ENCODE measurements around the gene MYH13. TPM values are rescaled to one million over a fixed set of nuclear protein-coding genes. Genes with fewer than 3 reads are reported as not detected.

Gene MYH13
- total RNA-seq, 2 experiments from 2014 or later = not detected

- Mint-ChIP-seq H3K27ac (no peak overlapping the region), H3K27me3 (no peaks in the 10 kb centered on the region), H3K4me3 (no peak overlapping the region), H3K36me3 (ENCODE audit: low read depth) (no peaks in the 10 kb centered on the region), H3K9me3 (no peaks in the 10 kb centered on the region), H3K4me1 (no peaks in the 10 kb centered on the region)
- CTCF ChIA-PET = interaction anchor here (1.3 to 2.2 kb wide), 2 partner anchors 13 to 285 kb away, joined by 3 to 5 read pairs; no protein-coding TSS in a partner anchor
- no peak for DNase-seq
- POLR2A ChIA-PET = no interaction called here
Observed at GRCh38 chr17:10332515-10332914, 40.3 kb downstream of the MYH13 start.

GRCh38 chr17:10328971-10329923 lies 43.6 kb downstream of the MYH13 start:
- no peak overlapping the region for H3K27ac Mint-ChIP-seq
- ChIA-PET POLR2A (no interaction called here), CTCF (interaction anchor here (0.7 to 3.2 kb wide), 4 partner anchors 15 to 288 kb away, joined by 3 to 22 read pairs (median 4); no protein-coding TSS in a partner anchor)
- no peaks in the 10 kb centered on the region for H3K36me3 Mint-ChIP-seq (ENCODE audit: low read depth)
- DNase-seq = no peak
- no peaks in the 10 kb centered on the region for H3K27me3 Mint-ChIP-seq
- H3K4me1 Mint-ChIP-seq = no peaks in the 10 kb centered on the region
- no peak overlapping the region for H3K4me3 Mint-ChIP-seq
- no peaks in the 10 kb centered on the region for H3K9me3 Mint-ChIP-seq

GRCh38 chr17:10328206-10328605 lies 44.6 kb downstream of the MYH13 start:
- ChIA-PET POLR2A (no interaction called here), CTCF (interaction anchor here (1.0 to 3.2 kb wide), 5 partner anchors 10 to 289 kb away, joined by 3 to 22 read pairs (median 4); no protein-coding TSS in a partner anchor)
- Mint-ChIP-seq H3K27ac (no peak overlapping the region), H3K4me1 (no peaks in the 10 kb centered on the region), H3K4me3 (no peak overlapping the region), H3K27me3 (no peaks in the 10 kb centered on the region), H3K9me3 (no peaks in the 10 kb centered on the region), H3K36me3 (ENCODE audit: low read depth) (no peaks in the 10 kb centered on the region)
- DNase-seq = no peak

GRCh38 chr17:10327640-10328039 lies 45.2 kb downstream of the MYH13 start:
- DNase-seq = peak; percentile 70
- ChIA-PET POLR2A (no interaction called here), CTCF (interaction anchor here (1.0 to 3.2 kb wide), 5 partner anchors 9 to 290 kb away, joined by 3 to 22 read pairs (median 5); no protein-coding TSS in a partner anchor)
- H3K27me3 Mint-ChIP-seq = no peaks in the 10 kb centered on the region
- H3K36me3 Mint-ChIP-seq (ENCODE audit: low read depth) = no peaks in the 10 kb centered on the region
- H3K4me3 Mint-ChIP-seq = no peak overlapping the region
- no peak overlapping the region for H3K27ac Mint-ChIP-seq
- H3K4me1 Mint-ChIP-seq = no peaks in the 10 kb centered on the region
- no peaks in the 10 kb centered on the region for H3K9me3 Mint-ChIP-seq

GRCh38 chr17:10325031-10325695 lies 47.6 kb downstream of the MYH13 start:
- ChIA-PET POLR2A (no interaction called here), CTCF (interaction anchor here (0.6 to 3.2 kb wide), 6 partner anchors 8 to 303 kb away, joined by 3 to 12 read pairs (median 6); no protein-coding TSS in a partner anchor)
- no peak overlapping the region for H3K4me3 Mint-ChIP-seq

GRCh38 chr17:10323812-10324610 lies 48.8 kb downstream of the MYH13 start:
- no peaks in the 10 kb centered on the region for H3K36me3 Mint-ChIP-seq (ENCODE audit: low read depth)
- H3K9me3 Mint-ChIP-seq = no peaks in the 10 kb centered on the region
- H3K27ac Mint-ChIP-seq = no peak overlapping the region
- no peaks in the 10 kb centered on the region for H3K27me3 Mint-ChIP-seq
- DNase-seq = no peak
- CTCF ChIA-PET = interaction anchor here (0.7 to 0.8 kb wide), 2 partner anchors 41 to 299 kb away, joined by 3 read pairs; no protein-coding TSS in a partner anchor
- POLR2A ChIA-PET = no interaction called here
- no peak overlapping the region for H3K4me3 Mint-ChIP-seq
- H3K4me1 Mint-ChIP-seq = peaks cover 4% of the 10 kb centered on the region

More at GRCh38 chr17:10325031-10325695, 47.6 kb downstream of the MYH13 start:
- Mint-ChIP-seq H3K27me3 (no peaks in the 10 kb centered on the region), H3K27ac (no peak overlapping the region), H3K9me3 (no peaks in the 10 kb centered on the region), H3K36me3 (ENCODE audit: low read depth) (no peaks in the 10 kb centered on the region), H3K4me1 (peaks cover 4% of the 10 kb centered on the region)
- DNase-seq = no peak

GRCh38 chr17:10318535-10318934 lies 54.3 kb downstream of the MYH13 start:
- Mint-ChIP-seq H3K4me1 (peaks cover 8% of the 10 kb centered on the region), H3K27me3 (no peaks in the 10 kb centered on the region), H3K9me3 (no peaks in the 10 kb centered on the region), H3K36me3 (ENCODE audit: low read depth) (no peaks in the 10 kb centered on the region), H3K27ac (no peak overlapping the region), H3K4me3 (no peak overlapping the region)
- POLR2A ChIA-PET = no interaction called here
- CTCF ChIA-PET = interaction anchor here (1.0 kb wide), 1 partner anchor 9 kb away, joined by 3 read pairs; no protein-coding TSS in a partner anchor
- DNase-seq = no peak

- H3K36me3 Mint-ChIP-seq (ENCODE audit: low read depth) = no peaks in the 10 kb centered on the region
- no peak for DNase-seq
Observed at GRCh38 chr17:10317543-10317834, 55.3 kb downstream of the MYH13 start.

GRCh38 chr17:10316801-10317542 lies 55.8 kb downstream of the MYH13 start:
- H3K4me1 Mint-ChIP-seq = peaks cover 8% of the 10 kb centered on the region
- ChIA-PET POLR2A (no interaction called here), CTCF (interaction anchor here (2.3 kb wide), 1 partner anchor 9 kb away, joined by 12 read pairs; no protein-coding TSS in a partner anchor)
- DNase-seq = peak; percentile 34
- no peaks in the 10 kb centered on the region for H3K9me3 Mint-ChIP-seq
- no peak overlapping the region for H3K27ac Mint-ChIP-seq
- H3K36me3 Mint-ChIP-seq (ENCODE audit: low read depth) = no peaks in the 10 kb centered on the region
- no peak overlapping the region for H3K4me3 Mint-ChIP-seq
- H3K27me3 Mint-ChIP-seq = no peaks in the 10 kb centered on the region

More at GRCh38 chr17:10317543-10317834, 55.3 kb downstream of the MYH13 start:
- Mint-ChIP-seq H3K4me3 (no peak overlapping the region), H3K4me1 (peaks cover 8% of the 10 kb centered on the region), H3K9me3 (no peaks in the 10 kb centered on the region), H3K27me3 (no peaks in the 10 kb centered on the region), H3K27ac (no peak overlapping the region)
- POLR2A ChIA-PET = no interaction called here
- CTCF ChIA-PET = interaction anchor here (0.7 to 2.3 kb wide), 2 partner anchors 9 to 300 kb away, joined by 3 to 12 read pairs; no protein-coding TSS in a partner anchor

- Mint-ChIP-seq H3K27me3 (no peaks in the 10 kb centered on the region), H3K9me3 (no peaks in the 10 kb centered on the region), H3K36me3 (ENCODE audit: low read depth) (no peaks in the 10 kb centered on the region), H3K4me3 (no peak overlapping the region), H3K4me1 (peaks cover 4% of the 10 kb centered on the region), H3K27ac (no peak overlapping the region)
- DNase-seq = no peak
- ChIA-PET CTCF (interaction anchor here (1.4 kb wide), 1 partner anchor 11 kb away, joined by 5 read pairs; no protein-coding TSS in a partner anchor), POLR2A (no interaction called here)
Observed at GRCh38 chr17:10314329-10314728, 58.5 kb downstream of the MYH13 start.

- Mint-ChIP-seq H3K27ac (no peak overlapping the region), H3K4me1 (peaks cover 4% of the 10 kb centered on the region), H3K4me3 (no peak overlapping the region), H3K9me3 (no peaks in the 10 kb centered on the region), H3K36me3 (ENCODE audit: low read depth) (no peaks in the 10 kb centered on the region), H3K27me3 (no peaks in the 10 kb centered on the region)
- POLR2A ChIA-PET = no interaction called here
- no peak for DNase-seq
- CTCF ChIA-PET = no interaction called here
Observed at GRCh38 chr17:10313037-10313672, 59.7 kb downstream of the MYH13 start.

GRCh38 chr17:10311131-10311530 lies 61.7 kb downstream of the MYH13 start:
- POLR2A ChIA-PET = no interaction called here
- Mint-ChIP-seq H3K27ac (no peak overlapping the region), H3K36me3 (ENCODE audit: low read depth) (no peaks in the 10 kb centered on the region), H3K4me3 (no peak overlapping the region), H3K9me3 (no peaks in the 10 kb centered on the region), H3K27me3 (no peaks in the 10 kb centered on the region), H3K4me1 (no peaks in the 10 kb centered on the region)
- CTCF ChIA-PET = no interaction called here
- DNase-seq = no peak

Data from activated CD4-positive, alpha-beta memory T cell treated with anti-CD3 and anti-CD28 coated beads, Interleukin-2, amount 10 ng/mL, durations not matched to agents 7 days and 5 days (primary cell).